KBM-7 (cell line): ENCODE results near the gene IRX5.

Experiments
- DNase-seq: peaks from one replicate; pipeline ENCODE4 v3.0.0-alpha.2; 2015
- in situ Hi-C: fragments of 300-500 bp; cut with MboI; formaldehyde crosslinking; loops from 2 replicates; pipeline ENCODE4 v1.14.3; 2020; ENCODE audit warnings: low sequenced_read_pairs, low pct_unique_long_range_greater_than_20kb, mixed read lengths

Gene IRX5

DNA sequence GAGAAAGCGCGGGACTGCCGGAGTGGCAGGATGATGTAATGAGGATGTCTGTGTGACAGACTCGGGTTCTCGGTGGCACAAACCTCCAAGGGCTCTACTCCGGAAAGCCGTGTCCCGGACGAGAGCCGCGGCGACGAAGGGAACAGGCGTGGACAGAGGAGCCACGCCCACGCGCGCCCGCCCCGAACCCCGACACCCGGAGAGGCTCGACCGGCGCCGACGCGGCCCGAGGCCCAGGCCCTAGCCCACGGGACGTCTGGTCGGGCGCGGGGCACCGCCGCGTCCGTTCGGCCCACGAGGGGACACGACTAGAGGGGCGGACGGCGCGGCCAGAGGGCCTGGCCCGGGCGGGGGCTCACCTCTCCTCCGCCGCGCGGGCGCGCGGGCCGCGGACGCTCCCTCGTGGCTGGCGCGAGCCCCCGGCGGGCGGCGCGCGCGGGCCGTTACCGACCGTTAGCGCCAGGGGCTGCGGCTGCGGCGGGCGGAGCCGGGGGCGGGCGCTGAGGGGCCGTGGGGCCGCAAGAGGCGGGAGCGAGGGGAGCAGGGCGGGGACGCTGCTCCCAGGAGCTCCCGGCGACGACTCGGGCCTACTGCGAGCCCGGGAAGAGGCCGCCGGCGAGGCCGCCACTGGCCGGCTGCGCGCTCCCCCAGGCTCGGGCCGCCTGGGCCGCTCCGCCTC lies 2.1 kb upstream of the IRX5 start:
- peak; percentile 76 for DNase-seq
- in situ Hi-C loops, result loop anchor here (25.0 kb wide), 1 partner anchor 991 kb away; no protein-coding TSS in a partner anchor

DNA sequence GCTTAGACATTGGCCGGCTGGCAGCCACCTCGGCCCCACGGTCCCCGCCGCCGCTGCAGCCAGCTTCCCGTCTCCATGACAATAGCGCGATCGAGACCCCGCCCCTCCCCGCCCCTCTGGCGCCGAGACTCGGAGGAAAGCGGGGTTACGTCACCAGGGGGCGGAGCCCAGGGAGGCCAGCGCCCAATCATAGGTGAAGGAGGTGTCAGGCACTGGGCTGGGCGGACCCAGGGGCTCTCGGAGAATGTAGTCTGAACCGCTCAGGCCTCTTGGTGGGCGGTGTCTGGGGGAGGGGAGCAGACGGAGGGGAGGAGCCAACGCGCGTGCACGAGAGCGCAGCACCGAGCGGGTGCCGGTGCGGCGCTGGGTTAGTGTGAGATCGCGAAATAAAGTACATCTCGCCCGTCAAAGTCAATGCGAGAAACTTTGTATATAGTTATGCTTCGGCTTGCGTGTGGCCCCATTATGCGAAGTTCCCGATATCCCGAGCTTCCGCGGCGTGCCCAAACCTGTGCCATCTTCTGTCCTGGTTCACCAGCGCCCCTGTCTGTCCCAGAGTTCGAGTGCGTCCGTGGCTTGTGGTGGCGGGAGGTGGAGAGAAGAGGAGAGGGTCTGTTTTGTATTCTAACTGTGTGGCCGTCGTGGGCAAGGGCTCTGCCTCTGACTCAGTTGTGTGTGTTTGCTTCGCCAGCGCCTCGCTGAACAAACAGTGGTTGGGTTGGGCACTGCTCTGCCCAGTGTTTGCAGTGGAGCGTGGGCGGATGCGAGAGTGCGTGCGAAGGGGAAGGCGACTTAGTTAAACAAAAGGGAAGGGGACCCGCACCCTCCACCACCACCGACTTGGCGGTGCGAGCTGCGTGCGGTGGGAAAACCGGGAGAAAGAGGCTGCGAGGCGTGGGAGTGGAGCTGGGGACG lies 1.3 kb upstream of the IRX5 start:
- peak; percentile 99 for DNase-seq
- in situ Hi-C loops, result loop anchor here (25.0 kb wide), 1 partner anchor 992 kb away; no protein-coding TSS in a partner anchor

DNA sequence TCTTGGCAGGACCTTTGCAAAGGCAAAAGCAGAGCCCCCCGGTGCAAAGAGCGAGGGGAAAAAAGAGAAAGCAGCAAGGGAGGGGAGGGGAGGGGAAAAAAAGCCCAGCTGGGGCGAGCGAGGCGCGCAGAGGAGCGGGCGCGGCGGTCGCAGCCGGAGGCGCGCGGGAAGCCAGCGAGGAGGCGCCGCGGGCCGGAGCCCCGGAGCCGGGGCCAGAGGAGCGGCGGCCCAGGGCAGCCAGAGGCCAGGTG lies 129 bp downstream of the IRX5 start:
- in situ Hi-C loops, result loop anchor here (25.0 kb wide), 1 partner anchor 993 kb away; no protein-coding TSS in a partner anchor
- no peak for DNase-seq

DNA sequence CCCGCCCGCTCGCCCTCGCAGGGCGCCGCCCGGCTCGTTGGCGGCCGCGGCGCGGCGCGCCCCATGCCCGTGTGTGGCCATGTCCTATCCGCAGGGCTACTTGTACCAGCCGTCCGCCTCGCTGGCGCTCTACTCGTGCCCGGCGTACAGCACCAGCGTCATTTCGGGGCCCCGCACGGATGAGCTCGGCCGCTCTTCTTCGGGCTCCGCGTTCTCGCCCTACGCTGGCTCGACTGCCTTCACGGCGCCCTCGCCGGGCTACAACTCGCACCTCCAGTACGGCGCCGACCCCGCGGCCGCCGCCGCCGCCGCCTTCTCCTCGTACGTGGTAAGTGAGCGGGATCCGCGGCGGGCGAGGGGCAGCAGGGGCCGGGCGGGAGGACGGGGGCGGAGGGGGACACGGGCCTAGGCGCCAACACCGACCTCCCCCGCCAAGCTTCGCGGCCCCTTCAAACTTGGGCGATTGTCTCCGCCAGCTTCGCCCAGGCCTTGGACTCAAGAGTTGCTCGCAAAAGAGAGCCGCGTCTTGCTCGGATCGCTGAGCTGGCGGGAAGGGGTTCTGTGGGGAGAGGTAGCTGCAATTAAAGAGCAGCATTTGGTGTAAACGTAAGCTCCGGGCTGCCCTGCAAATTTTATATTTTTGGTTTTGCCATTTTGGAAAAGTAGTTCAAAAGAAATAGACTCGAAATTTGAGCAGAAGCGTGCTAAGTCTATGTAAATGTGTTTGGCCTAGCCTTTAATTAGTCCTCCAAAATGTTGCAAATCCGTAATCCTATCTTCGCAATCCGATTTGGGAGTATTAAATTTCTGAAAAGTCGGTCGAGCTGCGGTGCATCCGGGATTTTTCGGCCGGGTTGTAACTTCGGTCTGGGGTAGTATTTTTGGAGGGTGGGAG lies 702 bp downstream of the IRX5 start:
- in situ Hi-C loops, result loop anchor here (25.0 kb wide), 1 partner anchor 994 kb away; no protein-coding TSS in a partner anchor

DNA sequence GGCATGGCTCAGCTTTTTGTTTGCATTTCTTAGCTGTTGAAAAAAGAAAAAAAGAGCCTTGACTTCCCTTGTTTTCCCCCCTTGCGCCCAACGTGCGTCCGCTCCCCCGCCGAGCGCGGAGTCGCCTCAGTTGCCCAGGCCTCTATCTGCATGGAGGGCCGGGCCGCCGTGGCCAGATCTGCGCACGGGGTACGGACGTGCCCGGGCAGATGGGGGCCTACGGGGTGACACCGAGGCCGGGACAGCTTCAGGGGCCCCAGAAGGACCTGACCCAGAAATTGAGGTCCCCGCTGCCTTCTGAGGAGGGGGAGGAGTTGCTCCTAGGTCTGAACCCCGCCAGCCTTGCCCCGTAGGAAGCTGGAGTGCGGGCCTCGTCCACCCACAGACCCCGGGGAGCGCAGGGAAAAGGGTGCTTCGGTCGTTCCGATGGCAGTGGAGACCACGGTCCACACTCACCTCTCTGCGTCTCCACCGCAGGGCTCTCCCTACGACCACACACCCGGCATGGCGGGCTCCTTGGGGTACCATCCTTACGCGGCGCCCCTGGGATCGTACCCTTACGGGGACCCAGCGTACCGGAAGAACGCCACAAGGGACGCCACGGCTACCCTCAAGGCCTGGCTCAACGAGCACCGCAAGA lies 1.5 kb downstream of the IRX5 start:
- DNase-seq, result peak; percentile 55
- in situ Hi-C loops, result loop anchor here (25.0 kb wide), 1 partner anchor 995 kb away; no protein-coding TSS in a partner anchor

More for the DNA sequence above, 702 bp downstream of the IRX5 start:
- peak; percentile 30 for DNase-seq

DNA sequence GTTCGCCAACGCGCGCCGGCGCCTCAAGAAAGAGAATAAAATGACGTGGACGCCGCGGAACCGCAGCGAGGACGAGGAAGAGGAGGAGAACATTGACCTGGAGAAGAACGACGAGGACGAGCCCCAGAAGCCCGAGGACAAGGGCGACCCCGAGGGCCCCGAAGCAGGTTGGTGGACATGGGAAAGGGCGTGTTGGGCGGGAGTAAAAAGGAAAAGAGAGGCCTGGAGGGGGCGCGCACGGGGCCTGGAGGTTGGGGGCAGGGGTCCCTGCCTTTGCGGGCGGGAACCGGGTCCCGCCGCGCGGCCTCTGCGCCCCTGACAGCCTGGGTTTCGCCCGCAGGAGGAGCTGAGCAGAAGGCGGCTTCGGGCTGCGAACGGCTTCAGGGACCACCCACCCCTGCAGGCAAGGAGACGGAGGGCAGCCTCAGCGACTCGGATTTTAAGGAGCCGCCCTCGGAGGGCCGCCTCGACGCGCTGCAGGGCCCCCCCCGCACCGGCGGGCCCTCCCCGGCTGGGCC lies 2.1 kb downstream of the IRX5 start:
- in situ Hi-C loops, result loop anchor here (25.0 kb wide), 1 partner anchor 995 kb away; no protein-coding TSS in a partner anchor
- DNase-seq, result no peak

DNA sequence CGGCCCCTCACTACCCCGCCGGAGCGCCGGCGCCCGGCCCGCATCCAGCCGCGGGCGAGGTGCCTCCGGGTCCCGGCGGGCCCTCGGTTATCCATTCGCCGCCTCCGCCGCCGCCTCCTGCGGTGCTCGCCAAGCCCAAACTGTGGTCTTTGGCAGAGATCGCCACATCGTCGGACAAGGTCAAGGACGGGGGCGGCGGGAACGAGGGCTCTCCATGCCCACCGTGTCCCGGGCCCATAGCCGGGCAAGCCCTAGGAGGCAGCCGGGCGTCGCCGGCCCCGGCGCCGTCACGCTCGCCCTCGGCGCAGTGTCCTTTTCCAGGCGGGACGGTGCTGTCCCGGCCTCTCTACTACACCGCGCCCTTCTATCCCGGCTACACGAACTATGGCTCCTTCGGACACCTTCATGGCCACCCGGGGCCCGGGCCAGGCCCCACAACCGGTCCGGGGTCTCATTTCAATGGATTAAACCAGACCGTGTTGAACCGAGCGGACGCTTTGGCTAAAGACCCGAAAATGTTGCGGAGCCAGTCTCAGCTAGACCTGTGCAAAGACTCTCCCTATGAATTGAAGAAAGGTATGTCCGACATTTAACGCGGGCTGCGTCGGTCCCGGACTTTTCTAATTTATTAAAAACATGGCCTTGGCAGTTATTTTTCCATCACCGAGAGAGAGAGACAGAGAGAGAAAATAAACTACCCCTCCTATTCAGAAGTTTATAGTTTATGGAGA lies 2.8 kb downstream of the IRX5 start:
- DNase-seq, result no peak
- in situ Hi-C loops, result loop anchor here (25.0 kb wide), 1 partner anchor 996 kb away; no protein-coding TSS in a partner anchor

DNA sequence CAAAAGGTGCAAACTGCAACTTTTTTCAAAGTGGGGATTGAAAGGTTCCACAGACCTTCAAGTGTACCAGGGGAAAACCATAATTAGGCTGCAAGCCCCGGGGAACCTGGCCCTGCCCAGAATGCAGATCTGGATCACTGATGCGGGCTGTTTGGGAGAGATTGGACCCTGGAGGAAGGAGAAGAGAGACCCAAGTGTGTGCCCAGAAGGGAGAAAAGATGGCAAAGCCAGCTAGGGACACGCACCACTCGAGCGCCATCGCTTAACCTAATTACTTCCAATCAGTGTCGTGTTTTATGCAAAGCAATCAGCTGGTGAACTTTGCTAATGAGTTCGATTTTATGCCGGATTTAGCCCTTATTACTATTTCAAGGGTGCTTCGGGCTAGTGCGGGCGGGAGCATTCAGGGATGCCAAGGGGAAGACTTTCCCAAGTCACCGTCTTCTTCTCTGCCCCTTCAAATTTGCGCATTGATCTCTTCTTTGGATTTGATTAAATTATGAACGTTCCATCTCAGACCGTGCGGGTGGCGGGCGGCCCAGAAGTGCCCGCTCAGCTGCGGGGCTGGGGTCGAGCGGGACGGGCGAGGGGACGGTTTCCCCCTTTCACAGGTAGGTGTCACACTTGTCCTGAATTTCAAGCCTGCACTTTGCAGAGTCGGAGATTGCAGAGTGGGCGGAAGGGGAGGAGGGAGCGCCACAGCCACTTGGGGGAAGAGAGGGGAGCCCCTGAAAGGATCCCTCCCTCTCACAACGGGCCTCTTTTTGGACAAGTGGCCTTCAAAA lies 4.0 kb downstream of the IRX5 start:
- in situ Hi-C loops, result loop anchor here (25.0 kb wide), 1 partner anchor 997 kb away; no protein-coding TSS in a partner anchor
- no peak for DNase-seq

DNA sequence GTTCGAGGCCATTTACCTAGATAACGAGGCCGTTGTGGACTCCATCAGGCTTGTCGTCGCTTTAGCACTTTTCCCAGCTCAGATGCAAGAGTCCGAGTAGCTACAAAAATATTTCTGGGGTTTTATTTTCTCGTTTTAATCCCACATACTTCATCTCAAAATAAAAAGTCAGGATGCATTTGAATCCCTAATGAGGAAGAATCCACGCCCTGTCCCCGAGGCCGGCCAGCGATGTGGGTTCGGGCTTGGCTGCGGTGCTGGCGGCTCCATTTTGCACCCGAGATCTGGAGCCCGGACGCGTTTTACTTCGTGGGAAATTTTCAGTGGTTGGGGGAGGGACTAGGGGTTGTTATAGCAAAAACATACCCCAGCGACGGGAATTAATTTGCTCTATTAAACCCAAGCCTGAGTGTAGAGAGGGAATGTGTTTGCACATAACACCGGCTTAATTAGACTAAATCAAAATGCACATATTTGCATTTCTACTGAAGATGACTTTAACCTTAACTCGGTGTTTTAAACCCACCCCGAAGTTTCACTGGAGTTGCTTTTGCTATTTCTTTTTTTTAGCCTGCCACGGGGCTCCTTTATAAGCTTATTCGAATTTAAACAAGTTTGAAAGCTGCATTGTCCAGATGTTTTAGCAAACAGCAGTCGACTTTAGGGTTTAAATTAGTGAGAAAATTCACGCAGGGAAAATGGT lies 4.8 kb downstream of the IRX5 start:
- in situ Hi-C loops, result loop anchor here (25.0 kb wide), 1 partner anchor 998 kb away; no protein-coding TSS in a partner anchor
- no peak for DNase-seq

DNA sequence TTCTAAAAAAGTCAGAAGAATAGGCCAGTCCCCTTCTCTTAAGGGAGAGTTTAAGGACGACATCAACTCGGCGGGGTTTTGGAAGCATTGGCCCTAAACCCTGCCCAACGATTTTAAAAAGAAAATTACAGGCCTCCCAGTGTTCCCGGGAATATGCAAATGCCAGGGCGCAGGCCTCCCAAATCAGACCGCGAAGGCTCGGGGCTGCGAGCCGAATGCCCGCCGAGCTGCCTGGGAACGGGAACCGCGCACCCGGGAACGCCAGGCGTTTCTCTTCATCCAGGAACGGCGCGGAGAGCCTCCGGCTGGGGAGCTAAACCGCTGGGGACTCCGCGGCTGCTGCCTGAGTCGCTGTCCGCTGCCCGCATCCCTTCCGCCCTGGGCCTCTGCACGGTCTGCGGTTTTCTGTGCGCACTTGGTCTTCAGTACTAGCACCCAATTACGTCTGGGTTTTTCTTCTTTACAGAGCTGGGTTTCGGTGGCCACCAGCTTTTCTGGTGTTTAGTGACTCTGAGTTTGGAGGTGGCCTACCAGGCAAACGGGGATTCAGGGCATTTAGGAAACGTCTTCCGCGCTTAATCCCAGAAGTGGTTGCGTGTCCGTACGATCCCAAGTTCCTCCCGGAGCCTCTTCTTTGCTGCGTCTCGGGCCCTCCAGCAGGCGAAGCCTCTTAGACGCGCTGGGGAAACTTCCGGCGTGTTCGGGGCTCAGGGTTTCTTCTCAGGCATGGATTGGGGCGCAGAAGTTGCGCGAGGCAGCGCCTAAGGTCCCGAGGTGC lies 5.7 kb downstream of the IRX5 start:
- no peak for DNase-seq
- in situ Hi-C loops, result loop anchor here (25.0 kb wide), 1 partner anchor 999 kb away; no protein-coding TSS in a partner anchor

DNA sequence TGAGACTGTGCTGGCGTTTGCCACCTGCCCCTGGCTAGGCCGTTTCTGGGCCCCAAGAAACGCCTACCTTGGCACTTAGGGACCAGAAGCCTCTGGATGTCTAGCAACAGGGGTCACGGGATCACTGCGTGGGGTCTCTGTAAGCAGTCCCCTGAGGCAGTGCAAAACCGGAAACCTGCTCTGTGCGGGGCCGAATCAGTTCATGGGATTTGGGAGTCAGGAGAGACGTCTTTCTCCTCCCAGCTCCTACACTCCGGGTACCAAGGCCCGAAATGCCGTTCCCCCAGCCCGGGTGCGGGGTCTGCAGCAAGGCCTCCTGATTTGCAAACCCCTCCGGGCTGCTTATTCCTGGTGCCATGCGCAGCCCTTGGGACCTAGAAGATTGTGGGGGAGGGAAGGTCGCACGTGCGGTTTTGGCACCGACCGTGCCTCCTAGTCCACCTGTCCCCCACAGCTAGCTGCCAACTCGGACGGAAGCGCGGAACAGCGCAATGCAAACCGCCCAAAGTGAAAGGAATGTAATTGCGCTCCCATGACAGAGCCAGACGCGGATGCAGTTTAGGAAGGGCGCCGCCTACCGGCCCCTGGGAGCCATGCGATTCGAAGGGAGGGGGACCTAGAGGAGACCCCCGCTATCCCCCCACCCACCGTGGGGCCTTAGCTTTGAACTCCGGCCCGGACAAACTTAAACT lies 6.5 kb downstream of the IRX5 start:
- DNase-seq, result no peak
- in situ Hi-C loops, result loop anchor here (25.0 kb wide), 1 partner anchor 1000 kb away; no protein-coding TSS in a partner anchor

DNA sequence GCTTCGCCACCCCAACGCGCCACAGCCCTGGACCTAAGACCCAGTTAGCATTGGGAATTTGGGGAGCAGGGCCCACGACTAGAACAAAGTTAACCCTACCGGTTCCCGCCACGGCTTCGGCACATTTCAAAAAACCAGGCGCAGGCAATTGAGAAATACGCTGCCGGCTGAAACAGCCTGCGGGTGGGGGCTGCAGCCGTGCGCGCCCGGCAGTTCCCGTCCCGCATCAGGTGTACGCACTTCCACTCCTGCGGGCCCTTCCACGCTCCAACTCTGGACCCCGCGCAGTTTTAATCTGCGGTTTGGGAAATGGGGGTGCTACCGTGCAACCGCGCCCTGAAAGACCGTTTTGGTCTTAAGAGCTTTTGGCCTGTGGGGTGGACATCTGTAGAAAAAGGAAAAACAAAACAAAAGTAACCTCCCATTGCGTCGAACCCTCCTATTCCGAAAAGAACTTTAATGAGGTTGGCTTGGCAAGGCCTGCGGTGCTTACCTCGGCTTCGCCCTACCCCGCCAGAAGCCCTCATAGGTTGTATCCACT lies 7.1 kb downstream of the IRX5 start:
- in situ Hi-C loops, result loop anchor here (25.0 kb wide), 1 partner anchor 1000 kb away; no protein-coding TSS in a partner anchor
- DNase-seq, result no peak

DNA sequence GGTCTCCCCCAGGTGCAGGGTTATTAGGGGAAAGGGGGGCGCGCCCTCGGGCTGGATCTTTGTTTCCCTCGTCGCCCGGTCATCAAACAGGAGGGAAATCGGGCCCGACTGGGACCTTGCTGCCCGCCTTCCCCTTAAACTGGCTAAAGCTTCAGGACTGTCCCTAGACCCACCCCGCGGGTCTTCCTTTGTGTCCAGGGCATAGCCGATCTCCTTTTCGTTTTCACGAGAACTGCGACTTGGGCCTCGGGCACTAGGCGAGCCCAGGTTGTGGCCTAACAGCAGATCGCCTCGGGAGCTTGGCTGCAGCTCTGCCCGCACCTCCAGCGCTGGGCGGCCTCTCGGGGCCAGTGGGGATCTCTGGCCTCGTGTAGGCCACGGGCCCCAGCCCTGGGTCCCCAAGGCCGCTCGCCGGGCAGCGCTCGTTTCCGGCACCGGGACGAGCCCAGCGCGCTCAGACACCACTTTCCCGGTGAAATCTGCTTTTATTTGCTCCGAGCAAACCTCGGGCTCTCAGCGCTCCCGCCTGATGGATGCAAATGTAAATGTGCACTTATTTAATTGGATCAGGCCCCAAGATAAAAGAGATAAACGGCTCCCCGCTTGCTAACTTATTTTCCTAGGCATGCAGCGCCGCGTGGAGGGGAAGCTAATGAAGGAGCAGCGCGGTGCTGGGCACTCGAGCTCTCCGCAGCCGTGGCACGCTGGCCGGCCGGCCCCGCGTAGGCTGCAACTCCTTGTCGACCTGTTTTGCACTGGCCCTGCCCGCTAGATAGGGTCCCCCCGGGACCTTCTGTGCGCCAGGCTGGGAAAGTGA lies 7.8 kb downstream of the IRX5 start:
- DNase-seq, result no peak
- in situ Hi-C loops, result loop anchor here (25.0 kb wide), 1 partner anchor 1001 kb away; no protein-coding TSS in a partner anchor

DNA sequence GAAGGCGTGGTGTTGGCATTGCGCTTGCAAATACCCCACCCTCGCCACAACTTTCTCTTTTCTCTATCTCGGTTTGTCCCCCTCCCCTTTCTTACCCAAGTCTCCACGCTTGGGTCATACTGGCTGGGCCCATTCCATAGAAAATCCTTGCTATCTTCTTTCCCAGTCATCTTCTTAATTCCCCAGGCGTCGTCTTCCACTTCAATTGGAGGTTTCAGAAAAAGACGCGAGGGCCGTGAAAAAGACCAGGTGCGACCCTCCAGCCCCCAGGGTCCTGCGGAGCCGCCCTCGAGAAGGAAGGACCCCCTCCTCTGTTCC lies 8.3 kb downstream of the IRX5 start:
- DNase-seq, result no peak
- in situ Hi-C loops, result loop anchor here (25.0 kb wide), 1 partner anchor 1002 kb away; no protein-coding TSS in a partner anchor
